Right atrium auricular region (tissue), 2 donors: ENCODE results near the gene ZNF91. TPM values are rescaled to one million over a fixed set of nuclear protein-coding genes. Genes with fewer than 3 reads are reported as not detected.
"Not testable (repeated sequence)": the region's sequence is repeated elsewhere in the genome, so short reads cannot be mapped to it uniquely, and the experiment has no call there.

Experiments used
- DNase-seq: peaks from one replicate; pipeline ENCODE4 v3.0.0-alpha.2; 2019; ENCODE audit warnings: low spot score
- H3K27ac ChIP-seq, 2 donors: fragments of 200-600 bp; sonication (generic); 1 replicate in 1 of 2; 2 replicates in 1 of 2; pipeline ENCODE4 v1.5.1; 2016 to 2019
- H3K27me3 ChIP-seq, 2 donors: fragments of 200-600 bp; sonication (generic); one replicate each; pipeline versions ENCODE4 v1.5.1 to v1.6.0; 2017 to 2019
- H3K36me3 ChIP-seq: fragments of 200-600 bp; sonication (generic); one replicate; pipeline ENCODE4 v1.5.1; 2016
- H3K4me1 ChIP-seq, 2 donors: fragments of 200-600 bp; sonication (generic); one replicate each; pipeline versions ENCODE4 v1.5.1 to v1.6.0; 2017 to 2019
- H3K4me3 ChIP-seq, 2 donors: fragments of 200-600 bp; sonication (generic); 1 replicate in 1 of 2; 2 replicates in 1 of 2; pipeline ENCODE4 v1.5.1; 2017 to 2019; ENCODE audit warnings: mild to moderate bottlenecking in 1 of 2, moderate library complexity in 1 of 2
- H3K9me3 ChIP-seq, 2 donors: fragments of 200-600 bp; sonication (generic); one replicate each; pipeline ENCODE4 v1.5.1; 2019
- CTCF ChIP-seq, 2 donors: fragments of 200-600 bp; sonication (generic); IDR thresholded peaks; one replicate each; pipeline ENCODE4 v1.5.1; 2019; ENCODE audit warnings: antibody characterized with exemption in 2 of 2
- total RNA-seq, 2 donors: library from RNA; depleted of rRNA; stranded (reverse); fragments of >200 nt; gene quantifications; one replicate each; pipeline ENCODE4 v1.1.0, GENCODE V29; 2016

The ZNF91 gene
- total RNA-seq, 2 donors from 2014 or later = 101 TPM

DNA sequence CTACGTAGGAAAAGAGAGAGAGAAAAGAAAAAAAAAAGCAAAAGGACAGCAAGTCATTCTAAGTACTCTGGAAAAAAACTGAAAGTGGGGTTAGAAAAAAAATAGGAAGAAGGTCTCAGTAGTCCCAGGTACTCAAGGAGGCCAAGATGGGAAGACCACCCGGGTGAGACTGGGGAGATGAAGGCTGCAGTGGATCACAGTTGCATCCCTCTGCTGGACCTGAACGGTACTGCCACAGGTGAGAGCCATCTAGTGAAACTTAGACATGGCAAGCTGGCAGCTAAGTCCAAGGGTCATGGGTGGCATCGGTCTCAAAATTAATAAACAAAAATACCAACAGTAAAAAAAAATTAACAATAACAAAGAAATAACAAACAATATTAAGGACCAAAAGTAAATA is 41.0 kb upstream of the ZNF91 start:
- Histone ChIP-seq H3K27ac (no peak overlapping the region), H3K36me3 (no peaks in the 10 kb centered on the region), H3K9me3 (peaks cover 0 to 23% of the 10 kb centered on the region in 2 donors), H3K27me3 (no peaks in the 10 kb centered on the region), H3K4me3 (no peak overlapping the region), H3K4me1 (no peaks in the 10 kb centered on the region)
- TF ChIP-seq CTCF (IDR thresholded peaks at IDR 0.05) = no peak
- no peak for DNase-seq

- Histone ChIP-seq H3K4me3 (no peak overlapping the region), H3K27ac (no peak overlapping the region), H3K4me1 (peaks cover 0 to 4% of the 10 kb centered on the region in 2 donors), H3K9me3 (no peaks in the 10 kb centered on the region), H3K27me3 (no peaks in the 10 kb centered on the region), H3K36me3 (no peaks in the 10 kb centered on the region)
- no peak for TF ChIP-seq CTCF (IDR thresholded peaks at IDR 0.05)
- no peak for DNase-seq
These were observed 25.6 kb upstream of the ZNF91 start for GRCh38 chr19:23420824-23421223.

DNA sequence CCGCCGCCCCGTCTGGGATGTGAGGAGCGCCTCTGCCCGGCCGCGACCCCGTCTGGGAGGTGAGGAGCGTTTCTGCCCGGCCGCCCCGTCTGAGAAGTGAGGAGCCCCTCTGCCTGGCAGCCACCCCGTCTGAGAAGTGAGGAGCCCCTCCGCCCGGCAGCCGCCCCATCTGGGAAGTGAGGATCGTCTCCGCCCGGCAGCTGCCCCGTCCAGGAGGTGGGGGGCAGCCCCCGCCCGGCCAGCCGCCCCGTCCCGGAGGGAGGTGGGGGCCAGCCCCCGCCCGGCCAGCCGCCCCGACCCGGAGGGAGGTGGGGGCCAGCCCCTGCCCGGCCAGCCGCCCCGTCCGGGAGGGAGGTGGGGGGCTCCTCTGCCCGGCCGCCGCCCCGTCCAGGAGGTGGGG is 24.0 kb upstream of the ZNF91 start:
- DNase-seq, H3K4me3 ChIP-seq, H3K27me3 ChIP-seq, H3K36me3 ChIP-seq, H3K27ac ChIP-seq, H3K9me3 ChIP-seq: not testable (repeated sequence)
- peaks cover 0 to 13% of the 10 kb centered on the region in 2 donors for H3K4me1 ChIP-seq

DNA sequence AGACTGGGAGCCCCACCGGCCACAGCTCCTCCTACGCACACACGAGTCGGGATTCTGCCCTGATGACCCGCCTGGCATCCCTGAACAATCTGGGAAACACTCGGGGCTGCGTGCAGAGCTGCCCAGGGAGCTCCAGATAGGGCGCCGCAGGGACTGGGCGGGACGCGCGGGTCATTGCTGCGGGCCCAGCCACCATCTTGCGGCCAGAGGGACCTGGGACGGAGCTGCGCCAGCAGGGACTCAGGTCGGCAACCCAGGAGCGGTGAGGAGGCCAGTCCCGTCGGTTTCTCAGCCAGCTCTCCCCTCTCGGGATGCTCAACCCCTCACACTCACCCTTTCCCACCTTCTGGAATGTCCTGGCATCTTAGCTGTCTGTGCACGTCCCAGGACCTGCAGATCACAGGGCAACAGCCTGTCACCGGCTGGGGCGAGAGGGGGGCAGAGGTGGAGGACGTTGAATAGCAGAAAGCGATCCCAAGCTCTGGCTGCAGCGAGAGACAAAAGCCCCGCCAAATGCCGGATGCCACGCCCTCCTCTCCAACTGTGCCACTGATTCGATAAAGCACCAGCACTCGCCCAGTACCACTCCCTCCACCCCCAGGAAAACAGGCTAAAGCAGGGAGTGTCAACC is 20.4 kb upstream of the ZNF91 start:
- Histone ChIP-seq H3K9me3 (no peaks in the 10 kb centered on the region), H3K4me3 (peak overlapping the region; percentile 26 to 48), H3K4me1 (peaks cover 0 to 13% of the 10 kb centered on the region in 2 donors), H3K36me3 (no peaks in the 10 kb centered on the region), H3K27ac (no peak overlapping the region), H3K27me3 (no peaks in the 10 kb centered on the region)
- no peak for TF ChIP-seq CTCF (IDR thresholded peaks at IDR 0.05)
- no peak for DNase-seq

- H3K27me3 ChIP-seq = no peaks in the 10 kb centered on the region
- no peaks in the 10 kb centered on the region for H3K36me3 ChIP-seq
- H3K4me3 ChIP-seq = peak overlapping the region in 1 of 2 donors; percentile 48
- TF ChIP-seq CTCF (IDR thresholded peaks at IDR 0.05) = no peak
- H3K4me1 ChIP-seq = peaks cover 0 to 13% of the 10 kb centered on the region in 2 donors
- H3K27ac ChIP-seq = no peak overlapping the region
- H3K9me3 ChIP-seq = no peaks in the 10 kb centered on the region
- no peak for DNase-seq
These were observed 19.8 kb upstream of the ZNF91 start for GRCh38 chr19:23415034-23415433.

- Histone ChIP-seq H3K27me3 (no peaks in the 10 kb centered on the region), H3K4me1 (peaks cover 0 to 2% of the 10 kb centered on the region in 2 donors), H3K4me3 (no peak overlapping the region), H3K9me3 (no peaks in the 10 kb centered on the region), H3K36me3 (no peaks in the 10 kb centered on the region), H3K27ac (no peak overlapping the region)
- no peak for DNase-seq
- TF ChIP-seq CTCF (IDR thresholded peaks at IDR 0.05) = no peak
These were observed 14.9 kb upstream of the ZNF91 start for GRCh38 chr19:23410155-23410554.
